HepG2 (cell line): ENCODE results near the gene ACSS1. TPM values are rescaled to one million over a fixed set of nuclear protein-coding genes. Genes with fewer than 3 reads are reported as not detected.

Source experiments
- FOXK1 ChIP-seq: sonication (generic); formaldehyde crosslinking; IDR thresholded peaks from 2 replicates; pipeline ENCODE4 v1.4.0; 2020; ENCODE audit warnings: low read depth, missing genetic modification reagents, borderline replicate concordance
- GTF2F1 ChIP-seq: fragments of 150-350 bp; IDR thresholded peaks from 2 replicates; pipeline ENCODE4 v1.6.1; 2014; ENCODE audit warnings: low read length
- MED1 ChIP-seq: sonication (generic); formaldehyde crosslinking; IDR thresholded peaks from 2 replicates; pipeline ENCODE4 v1.4.0; 2020; ENCODE audit warnings: missing genetic modification reagents
- NFIC ChIP-seq: IDR thresholded peaks from 2 replicates; pipeline ENCODE4 v1.6.1; 2012; ENCODE audit warnings: mild to moderate bottlenecking, low read length, inconsistent platforms
- PBX2 ChIP-seq: IDR thresholded peaks from 2 replicates; pipeline ENCODE4 v1.6.1; 2016; ENCODE audit warnings: control low read depth
- PPARG ChIP-seq: conservative IDR thresholded peaks from 2 replicates; pipeline ENCODE4 v1.6.1; 2016; ENCODE audit warnings: missing biosample characterization, missing genetic modification reagents
- SSRP1 ChIP-seq: IDR thresholded peaks from 2 replicates; pipeline ENCODE4 v1.6.1; 2016; ENCODE audit warnings: control low read depth
- STAG1 ChIP-seq: sonication (generic); formaldehyde crosslinking; IDR thresholded peaks from 2 replicates; pipeline ENCODE4 v1.4.0; 2020; ENCODE audit warnings: missing genetic modification reagents
- TBP ChIP-seq: sonication (generic); formaldehyde crosslinking; IDR thresholded peaks from 2 replicates; pipeline ENCODE4 v1.5.0; 2020; ENCODE audit warnings: missing genetic modification reagents
- ZNF143 ChIP-seq: sonication (generic); formaldehyde crosslinking; IDR thresholded peaks from 2 replicates; pipeline ENCODE4 v1.4.0; 2020; ENCODE audit warnings: missing genetic modification reagents
- ZNF414 ChIP-seq: sonication (generic); formaldehyde crosslinking; IDR thresholded peaks from 2 replicates; pipeline ENCODE4 v1.5.0; 2020; ENCODE audit warnings: missing genetic modification reagents
- ZNF496 ChIP-seq: sonication (generic); formaldehyde crosslinking; IDR thresholded peaks from 2 replicates; pipeline ENCODE4 v1.8.1; 2023; ENCODE audit warnings: mild to moderate bottlenecking, moderate library complexity, missing genetic modification reagents; ENCODE audit not compliant: insufficient replicate concordance
- ZNF512B ChIP-seq: sonication (generic); formaldehyde crosslinking; IDR thresholded peaks from 2 replicates; pipeline ENCODE4 v1.5.1; 2020; ENCODE audit warnings: missing genetic modification reagents, mild to moderate bottlenecking, borderline replicate concordance
- ZNF772 ChIP-seq: sonication (generic); formaldehyde crosslinking; IDR thresholded peaks from 2 replicates; pipeline ENCODE4 v1.5.0; 2020; ENCODE audit warnings: mild to moderate bottlenecking, missing genetic modification reagents
- polyA plus RNA-seq, 8 experiments: library from polyadenylated mRNA; depleted of rRNA in 3 of 8; stranded (reverse) in 7 of 8; unstranded in 1 of 8; fragments of >200 nt; fragmentation: Illumina TruSeq in 4 of 8; extraction: Trizol in 4 of 8; gene quantifications; 2 replicates each; pipeline versions ENCODE4 v1.2.1 to v1.2.3, GENCODE V29; 2011 to 2016; ENCODE audit warnings: low read depth in 4 of 8, missing spikeins in 1 of 8, mixed read lengths in 1 of 8; ENCODE audit not compliant: insufficient read depth in 1 of 8
- total RNA-seq, 5 experiments: library from RNA; depleted of rRNA; stranded (reverse); fragments of >200 nt; fragmentation: Illumina TruSeq; extraction: Trizol; gene quantifications; 2 replicates each; pipeline ENCODE4 v1.2.3, GENCODE V29; 2016; ENCODE audit warnings: low read depth in 1 of 5
- TF ChIP-seq, protein P1 (sequence below): IDR thresholded peaks from 2 replicates; pipeline ENCODE4 v1.6.1; 2016; ENCODE audit warnings: low read depth, missing genetic modification reagents, missing compliant biosample characterization
- TF ChIP-seq, protein P2 (sequence below): sonication (generic); formaldehyde crosslinking; IDR thresholded peaks from 2 replicates; pipeline ENCODE4 v1.8.0; 2022; ENCODE audit warnings: missing genetic modification reagents, mild to moderate bottlenecking, borderline replicate concordance
- TF ChIP-seq, protein P3 (sequence below): sonication (generic); formaldehyde crosslinking; IDR thresholded peaks from 2 replicates; pipeline ENCODE4 v1.5.1; 2020; ENCODE audit warnings: missing genetic modification reagents, mild to moderate bottlenecking, borderline replicate concordance

ACSS1 gene
- total and polyA plus RNA-seq, 2 of the 13 experiments (the other 11 are each of a cell fraction or from before 2014, with no cell fraction given): 15.2 to 41.6 TPM

- no peak for TF ChIP-seq PBX2
- 0 out of 2 replicates have a peak, but pooled peaks have one; percentile 48 for TF ChIP-seq ZNF414 (CRISPR knock-in tag)
- TF ChIP-seq ZNF143 (CRISPR knock-in tag): no peak
- TF ChIP-seq STAG1 (CRISPR knock-in tag): peak; percentile 33; the same call in 1 of the 2 replicates
- TF ChIP-seq, protein P1, sequence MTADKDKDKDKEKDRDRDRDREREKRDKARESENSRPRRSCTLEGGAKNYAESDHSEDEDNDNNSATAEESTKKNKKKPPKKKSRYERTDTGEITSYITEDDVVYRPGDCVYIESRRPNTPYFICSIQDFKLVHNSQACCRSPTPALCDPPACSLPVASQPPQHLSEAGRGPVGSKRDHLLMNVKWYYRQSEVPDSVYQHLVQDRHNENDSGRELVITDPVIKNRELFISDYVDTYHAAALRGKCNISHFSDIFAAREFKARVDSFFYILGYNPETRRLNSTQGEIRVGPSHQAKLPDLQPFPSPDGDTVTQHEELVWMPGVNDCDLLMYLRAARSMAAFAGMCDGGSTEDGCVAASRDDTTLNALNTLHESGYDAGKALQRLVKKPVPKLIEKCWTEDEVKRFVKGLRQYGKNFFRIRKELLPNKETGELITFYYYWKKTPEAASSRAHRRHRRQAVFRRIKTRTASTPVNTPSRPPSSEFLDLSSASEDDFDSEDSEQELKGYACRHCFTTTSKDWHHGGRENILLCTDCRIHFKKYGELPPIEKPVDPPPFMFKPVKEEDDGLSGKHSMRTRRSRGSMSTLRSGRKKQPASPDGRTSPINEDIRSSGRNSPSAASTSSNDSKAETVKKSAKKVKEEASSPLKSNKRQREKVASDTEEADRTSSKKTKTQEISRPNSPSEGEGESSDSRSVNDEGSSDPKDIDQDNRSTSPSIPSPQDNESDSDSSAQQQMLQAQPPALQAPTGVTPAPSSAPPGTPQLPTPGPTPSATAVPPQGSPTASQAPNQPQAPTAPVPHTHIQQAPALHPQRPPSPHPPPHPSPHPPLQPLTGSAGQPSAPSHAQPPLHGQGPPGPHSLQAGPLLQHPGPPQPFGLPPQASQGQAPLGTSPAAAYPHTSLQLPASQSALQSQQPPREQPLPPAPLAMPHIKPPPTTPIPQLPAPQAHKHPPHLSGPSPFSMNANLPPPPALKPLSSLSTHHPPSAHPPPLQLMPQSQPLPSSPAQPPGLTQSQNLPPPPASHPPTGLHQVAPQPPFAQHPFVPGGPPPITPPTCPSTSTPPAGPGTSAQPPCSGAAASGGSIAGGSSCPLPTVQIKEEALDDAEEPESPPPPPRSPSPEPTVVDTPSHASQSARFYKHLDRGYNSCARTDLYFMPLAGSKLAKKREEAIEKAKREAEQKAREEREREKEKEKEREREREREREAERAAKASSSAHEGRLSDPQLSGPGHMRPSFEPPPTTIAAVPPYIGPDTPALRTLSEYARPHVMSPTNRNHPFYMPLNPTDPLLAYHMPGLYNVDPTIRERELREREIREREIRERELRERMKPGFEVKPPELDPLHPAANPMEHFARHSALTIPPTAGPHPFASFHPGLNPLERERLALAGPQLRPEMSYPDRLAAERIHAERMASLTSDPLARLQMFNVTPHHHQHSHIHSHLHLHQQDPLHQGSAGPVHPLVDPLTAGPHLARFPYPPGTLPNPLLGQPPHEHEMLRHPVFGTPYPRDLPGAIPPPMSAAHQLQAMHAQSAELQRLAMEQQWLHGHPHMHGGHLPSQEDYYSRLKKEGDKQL: no peak
- TF ChIP-seq, protein P2, sequence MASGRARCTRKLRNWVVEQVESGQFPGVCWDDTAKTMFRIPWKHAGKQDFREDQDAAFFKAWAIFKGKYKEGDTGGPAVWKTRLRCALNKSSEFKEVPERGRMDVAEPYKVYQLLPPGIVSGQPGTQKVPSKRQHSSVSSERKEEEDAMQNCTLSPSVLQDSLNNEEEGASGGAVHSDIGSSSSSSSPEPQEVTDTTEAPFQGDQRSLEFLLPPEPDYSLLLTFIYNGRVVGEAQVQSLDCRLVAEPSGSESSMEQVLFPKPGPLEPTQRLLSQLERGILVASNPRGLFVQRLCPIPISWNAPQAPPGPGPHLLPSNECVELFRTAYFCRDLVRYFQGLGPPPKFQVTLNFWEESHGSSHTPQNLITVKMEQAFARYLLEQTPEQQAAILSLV (CRISPR knock-in tag): peak; percentile 69; the same call in 1 of the 2 replicates
- TF ChIP-seq TBP (CRISPR knock-in tag): no peak
- TF ChIP-seq FOXK1 (CRISPR knock-in tag): 0 out of 2 replicates have a peak, but pooled peaks have one; percentile 19
- no peak for TF ChIP-seq SSRP1 (CRISPR knock-in tag)
- TF ChIP-seq ZNF496 (CRISPR knock-in tag): no peak
- TF ChIP-seq NFIC: no peak
- TF ChIP-seq PPARG (CRISPR knock-in tag): no peak
- TF ChIP-seq, protein P3, sequence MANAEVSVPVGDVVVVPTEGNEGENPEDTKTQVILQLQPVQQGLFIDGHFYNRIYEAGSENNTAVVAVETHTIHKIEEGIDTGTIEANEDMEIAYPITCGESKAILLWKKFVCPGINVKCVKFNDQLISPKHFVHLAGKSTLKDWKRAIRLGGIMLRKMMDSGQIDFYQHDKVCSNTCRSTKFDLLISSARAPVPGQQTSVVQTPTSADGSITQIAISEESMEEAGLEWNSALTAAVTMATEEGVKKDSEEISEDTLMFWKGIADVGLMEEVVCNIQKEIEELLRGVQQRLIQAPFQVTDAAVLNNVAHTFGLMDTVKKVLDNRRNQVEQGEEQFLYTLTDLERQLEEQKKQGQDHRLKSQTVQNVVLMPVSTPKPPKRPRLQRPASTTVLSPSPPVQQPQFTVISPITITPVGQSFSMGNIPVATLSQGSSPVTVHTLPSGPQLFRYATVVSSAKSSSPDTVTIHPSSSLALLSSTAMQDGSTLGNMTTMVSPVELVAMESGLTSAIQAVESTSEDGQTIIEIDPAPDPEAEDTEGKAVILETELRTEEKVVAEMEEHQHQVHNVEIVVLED (CRISPR knock-in tag): no peak
- TF ChIP-seq GTF2F1: no peak
- TF ChIP-seq ZNF772 (CRISPR knock-in tag): no peak
- no peak for TF ChIP-seq ZNF512B (CRISPR knock-in tag)
- TF ChIP-seq MED1 (CRISPR knock-in tag): no peak
Measured at GRCh38 chr20:25077610-25078169, 19.8 kb upstream of the ACSS1 start (continued).
